HepG2 (cell line): ENCODE measurements around the gene ZNF8. TPM values are rescaled to one million over a fixed set of nuclear protein-coding genes. Genes with fewer than 3 reads are reported as not detected.

Experiments
- ATAC-seq: fragments of 200-7000 bp; cut with Tn5 transposase; 3 replicates; pipeline ENCODE4 v1.9.1; 2020; ENCODE audit warnings: mild to moderate bottlenecking, moderate library complexity
- BruUV-seq: library from RNA; stranded (reverse); fragments of 400-500 nt; replicated peaks from 2 replicates; lab custom pipeline; 2021; lab: Mats Ljungman, UMichigan
- CTCF ChIA-PET: fragments of 300-600 bp; formaldehyde crosslinking; extraction: SDS; loops from one replicate; lab custom pipeline; 2021; ENCODE audit warnings: low total read pairs, inconsistent platforms, low intra/inter-chr PET ratio; lab: Yijun Ruan, JAX
- POLR2A ChIA-PET: fragments of 350-600 bp; sonication (Branson Sonifier 250); formaldehyde crosslinking; loops from one replicate; lab custom pipeline; 2020; ENCODE audit warnings: antibody characterized with exemption, inconsistent platforms; lab: Yijun Ruan, JAX
- DNase-seq: peaks from one replicate; pipeline ENCODE4 v3.0.0-alpha.2; 2015; ENCODE audit warnings: low spot score
- FAIRE-seq: peaks from 3 replicates; lab custom pipeline; 2011; peaks lifted over from hg19 to GRCh38; lab: Jason Lieb, UNC
- H2AFZ ChIP-seq: one replicate; pipeline ENCODE4 v1.6.1; 2011; ENCODE audit warnings: low read length, inconsistent platforms
- H3K27ac ChIP-seq: fragments of 300-600 bp; 3 replicates; pipeline ENCODE4 v1.8.0; 2011; ENCODE audit warnings: mixed run types, mild to moderate bottlenecking, mixed read lengths, low read length, inconsistent platforms; ENCODE audit not compliant: insufficient read depth; ENCODE audit errors: extremely low read length
- H3K27me3 ChIP-seq, 2 experiments: fragments of 200-600 bp in 1 of 2; 2 replicates in 1 of 2; 3 replicates in 1 of 2; pipeline versions ENCODE4 v1.6.0 to v1.8.0; 2011; ENCODE audit warnings: low read length in 2 of 2, mild to moderate bottlenecking in 2 of 2, moderate library complexity in 2 of 2, inconsistent platforms in 1 of 2; ENCODE audit not compliant: insufficient read depth in 2 of 2, control insufficient read depth in 1 of 2
- H3K36me3 ChIP-seq, 2 experiments: fragments of 200-600 bp in 1 of 2; replicated peaks in 1 of 2; 2 replicates in 1 of 2; 3 replicates in 1 of 2; pipeline versions ENCODE4 v1.5.1 to v1.8.0; 2011; ENCODE audit warnings: low read length in 2 of 2, inconsistent platforms in 1 of 2; ENCODE audit not compliant: insufficient read depth in 2 of 2, control insufficient read depth in 1 of 2
- H3K4me1 ChIP-seq: 2 replicates; pipeline ENCODE4 v1.5.1; 2012; ENCODE audit warnings: low read length, inconsistent platforms; ENCODE audit not compliant: insufficient read depth
- H3K4me2 ChIP-seq: 2 replicates; pipeline ENCODE4 v1.6.0; 2011; ENCODE audit warnings: low read depth, low read length, inconsistent platforms
- H3K4me3 ChIP-seq, 3 experiments: fragments of 200-600 bp in 1 of 3; sonication (generic), shearing (Covaris generic) in 1 of 3; replicated peaks in 1 of 3; 2 replicates each; pipeline ENCODE4 v1.5.1; 2011 to 2016; ENCODE audit warnings: low read length in 3 of 3, inconsistent platforms in 2 of 3, low read depth in 2 of 3, mild to moderate bottlenecking in 2 of 3, control low read depth in 1 of 3, mixed read lengths in 1 of 3; ENCODE audit not compliant: insufficient read depth in 1 of 3
- H3K79me2 ChIP-seq: one replicate; pipeline ENCODE4 v1.6.1; 2011; ENCODE audit warnings: low read length, inconsistent platforms; ENCODE audit not compliant: insufficient read depth
- H3K9ac ChIP-seq: 2 replicates; pipeline ENCODE4 v1.6.0; 2011; ENCODE audit warnings: mild to moderate bottlenecking, low read depth, low read length, inconsistent platforms; ENCODE audit not compliant: insufficient read depth
- H3K9me3 ChIP-seq: 2 replicates; pipeline ENCODE4 v1.5.1; 2012; ENCODE audit warnings: mild to moderate bottlenecking, low read length
- H4K20me1 ChIP-seq: 2 replicates; pipeline ENCODE4 v1.6.0; 2011; ENCODE audit warnings: inconsistent platforms, mild to moderate bottlenecking, low read length, moderate library complexity; ENCODE audit not compliant: insufficient read depth
- ADNP ChIP-seq: sonication (generic); formaldehyde crosslinking; IDR thresholded peaks from 2 replicates; pipeline ENCODE4 v1.4.0; 2020; ENCODE audit warnings: missing genetic modification reagents
- HOXA9 ChIP-seq: sonication (generic); formaldehyde crosslinking; IDR thresholded peaks from 2 replicates; pipeline ENCODE4 v1.8.1; 2022; ENCODE audit warnings: missing genetic modification reagents, mild to moderate bottlenecking, moderate library complexity, borderline replicate concordance
- IRF2 ChIP-seq: IDR thresholded peaks from 2 replicates; pipeline ENCODE4 v1.6.1; 2018; ENCODE audit warnings: missing genetic modification reagents, missing compliant biosample characterization
- NFE2 ChIP-seq: sonication (generic); formaldehyde crosslinking; IDR thresholded peaks from 2 replicates; pipeline ENCODE4 v1.4.0; 2020; ENCODE audit warnings: missing genetic modification reagents
- RFX5 ChIP-seq: IDR thresholded peaks from 2 replicates; pipeline ENCODE4 v1.6.1; 2011; ENCODE audit warnings: low read depth, low read length, improper control_type of control experiment
- SETDB1 ChIP-seq: sonication (generic); formaldehyde crosslinking; IDR thresholded peaks from 2 replicates; pipeline ENCODE4 v1.5.1; 2020; ENCODE audit warnings: missing genetic modification reagents, mild to moderate bottlenecking, borderline replicate concordance
- SMYD3 ChIP-seq: sonication (generic); formaldehyde crosslinking; IDR thresholded peaks from 2 replicates; pipeline ENCODE4 v1.8.1; 2023; ENCODE audit warnings: mild to moderate bottlenecking, missing genetic modification reagents
- ZNF136 ChIP-seq: sonication (generic); formaldehyde crosslinking; IDR thresholded peaks from 2 replicates; pipeline ENCODE4 v1.8.1; 2022; ENCODE audit warnings: low read depth, mild to moderate bottlenecking, moderate library complexity, missing genetic modification reagents
- ZNF17 ChIP-seq: sonication (generic); formaldehyde crosslinking; IDR thresholded peaks from 2 replicates; pipeline ENCODE4 v1.5.0; 2020; ENCODE audit warnings: mild to moderate bottlenecking, missing genetic modification reagents
- ZNF569 ChIP-seq: sonication (generic); formaldehyde crosslinking; IDR thresholded peaks from 2 replicates; pipeline ENCODE4 v1.5.0; 2020; ENCODE audit warnings: mild to moderate bottlenecking, missing genetic modification reagents, moderate library complexity, borderline replicate concordance
- ZNF660 ChIP-seq: sonication (generic); formaldehyde crosslinking; IDR thresholded peaks from 2 replicates; pipeline ENCODE4 v1.5.1; 2020; ENCODE audit warnings: mild to moderate bottlenecking, low read depth, missing genetic modification reagents, borderline replicate concordance
- ZNF709 ChIP-seq: sonication (generic); formaldehyde crosslinking; IDR thresholded peaks from 2 replicates; pipeline ENCODE4 v1.5.0; 2020; ENCODE audit warnings: mild to moderate bottlenecking, missing genetic modification reagents
- ZNF839 ChIP-seq: sonication (generic); formaldehyde crosslinking; IDR thresholded peaks from 2 replicates; pipeline ENCODE4 v1.4.0; 2020; ENCODE audit warnings: missing genetic modification reagents, mild to moderate bottlenecking, borderline replicate concordance
- WGBS: methylation state at CpG from one replicate; pipeline ENCODE4 v1.1.6; 2017; ENCODE audit warnings: low lambda C conversion rate; 5-methylcytosine and 5-hydroxymethylcytosine counted together
- in situ Hi-C: cut with HindIII; loops from 2 replicates; pipeline ENCODE4 v1.10.0; 2017; ENCODE audit warnings: low pct_unique_long_range_greater_than_20kb; ENCODE audit not compliant: extremely low pct_ligation_motif_present
- intact Hi-C: fragments of 100-400 bp; cut with micrococcal nuclease; formaldehyde crosslinking; loops from one replicate; pipeline ENCODE4 v1.10.0; 2022; ENCODE audit not compliant: unreplicated experiment
- polyA plus RNA-seq, 8 experiments: library from polyadenylated mRNA; depleted of rRNA in 3 of 8; stranded (reverse) in 7 of 8; unstranded in 1 of 8; fragments of >200 nt; fragmentation: Illumina TruSeq in 4 of 8; extraction: Trizol in 4 of 8; gene quantifications; 2 replicates each; pipeline versions ENCODE4 v1.2.1 to v1.2.3, GENCODE V29; 2011 to 2016; ENCODE audit warnings: low read depth in 4 of 8, missing spikeins in 1 of 8, mixed read lengths in 1 of 8; ENCODE audit not compliant: insufficient read depth in 1 of 8
- total RNA-seq, 5 experiments: library from RNA; depleted of rRNA; stranded (reverse); fragments of >200 nt; fragmentation: Illumina TruSeq; extraction: Trizol; gene quantifications; 2 replicates each; pipeline ENCODE4 v1.2.3, GENCODE V29; 2016; ENCODE audit warnings: low read depth in 1 of 5
- TF ChIP-seq, protein P1 (sequence below): sonication (generic); formaldehyde crosslinking; conservative IDR thresholded peaks from 2 replicates; pipeline ENCODE4 v1.4.0; 2020; ENCODE audit warnings: missing genetic modification reagents
- TF ChIP-seq, protein P2 (sequence below): sonication (generic); formaldehyde crosslinking; IDR thresholded peaks from 2 replicates; pipeline ENCODE4 v1.5.0; 2020; ENCODE audit warnings: mild to moderate bottlenecking, missing genetic modification reagents, borderline replicate concordance

ZNF8 gene
- total and polyA plus RNA-seq, 2 of the 13 experiments (the other 11 are each of a cell fraction or from before 2014, with no cell fraction given), result 3.1 to 3.3 TPM

DNA sequence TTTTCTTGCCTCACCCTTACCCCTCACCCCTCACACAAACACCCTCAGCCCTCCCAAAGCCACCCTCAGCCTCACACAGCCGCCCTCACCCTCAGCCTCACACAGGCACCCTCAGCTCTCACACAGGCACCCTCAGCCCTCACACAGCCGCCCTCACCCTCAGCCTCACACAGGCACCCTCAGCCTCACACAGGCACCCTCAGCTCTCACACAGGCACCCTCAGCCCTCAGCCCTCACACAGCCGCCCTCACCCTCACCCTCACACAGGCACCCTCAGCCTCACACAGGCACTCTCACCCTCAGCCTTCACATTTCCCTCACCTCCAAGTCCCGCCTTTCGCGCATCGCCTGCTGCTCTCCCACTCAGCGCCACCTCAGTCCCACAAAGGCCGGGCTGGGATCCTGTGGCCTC lies 47.8 kb downstream of the ZNF8 start (continued):
- TF ChIP-seq SETDB1 (CRISPR knock-in tag), result no peak
- no peak for TF ChIP-seq ZNF17 (CRISPR knock-in tag)
- TF ChIP-seq SMYD3 (CRISPR knock-in tag), result peak; percentile 62; the same call in 1 of the 2 replicates
- TF ChIP-seq ZNF839 (CRISPR knock-in tag), result no peak

DNA sequence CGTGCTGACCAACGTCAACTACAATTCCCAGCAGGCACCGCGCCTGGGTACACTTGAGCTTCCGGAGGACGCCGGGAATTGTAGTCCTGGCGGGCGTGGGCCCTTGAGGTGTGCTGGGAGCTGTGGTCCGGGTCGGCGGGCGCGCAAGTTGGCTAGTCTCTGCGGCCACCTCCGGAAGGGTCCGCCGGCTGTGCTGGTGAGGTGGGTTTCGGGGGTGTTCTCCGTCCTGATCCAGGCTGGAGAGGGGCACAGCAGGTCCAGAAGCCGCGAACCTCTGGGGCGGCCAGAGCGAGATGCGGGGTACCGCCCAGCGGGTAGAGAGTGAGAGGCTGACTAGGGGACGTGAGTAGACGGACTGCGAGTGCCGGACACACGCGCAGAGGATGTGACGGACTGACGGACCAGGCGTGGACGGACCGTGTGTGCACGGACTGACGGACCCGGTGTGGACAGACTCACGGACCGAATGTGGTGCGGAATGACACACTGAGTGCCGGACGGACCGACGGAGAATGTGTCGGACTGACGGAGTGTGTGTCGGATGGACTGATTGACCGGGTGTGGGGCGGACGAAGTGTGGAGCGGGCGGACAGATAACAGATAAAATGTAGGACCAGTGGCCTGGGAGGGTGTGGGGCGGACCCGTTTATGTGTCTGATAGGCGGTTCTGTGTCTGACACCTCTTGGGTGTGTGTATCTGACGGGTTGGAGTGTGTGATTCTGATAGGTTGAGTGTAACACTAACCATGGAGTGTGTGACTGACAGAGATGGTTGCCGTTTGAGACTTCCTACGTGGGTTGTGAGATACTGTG lies 48.4 kb downstream of the ZNF8 start, which contains the start of gene ZSCAN22:
TSS of gene ZSCAN22 (plus strand) at position 81 of the 813 bp plus-strand sequence. CDS start 7,809 bp downstream, outside the sequence.
- H3K4me2 ChIP-seq, result peak within 1 kb of the TSS; percentile 91
- H4K20me1 ChIP-seq, result no peaks in the 10 kb centered on the region
- H3K9ac ChIP-seq, result peak within 1 kb of the TSS; percentile 85
- H3K36me3 ChIP-seq, result no peaks in the 10 kb centered on the region
- ChIA-PET CTCF (no interaction called here), POLR2A (interaction anchor here (0.7 to 2.1 kb wide), 22 partner anchors 12 to 324 kb away, joined by 3 to 22 read pairs (median 4); partner anchors contain the start of genes ERVK3-1, RPS5, TRIM28 and ZBTB45)
- DNase-seq, result peak; percentile 93
- intact Hi-C loops, result loop anchor here (2.0 to 5.0 kb wide), 5 partner anchors 46 to 190 kb away; partner anchors contain the start of genes ZBTB45, ZNF274, ZNF324 and ZNF584
- H3K27me3 ChIP-seq, result no peaks in the 10 kb centered on the region; a peak in 1 of 5 replicates
- ATAC-seq, result peak; percentile 95
- in situ Hi-C loops, result no loop called here
- H3K27ac ChIP-seq, result peak within 1 kb of the TSS; percentile 78
- H3K9me3 ChIP-seq, result no peaks in the 10 kb centered on the region
- H3K79me2 ChIP-seq, result peaks cover 22% of the 10 kb centered on the region
- FAIRE-seq, result peak; percentile 77
- TSS peak; percentile 71 for BruUV-seq
- 2% methylated on average over 22 of the region's 62 CpGs for WGBS
- H3K4me1 ChIP-seq, result peaks cover 41% of the 10 kb centered on the region
- peak within 1 kb of the TSS; percentile 83 to 95 (median 89) for H3K4me3 ChIP-seq
- peak within 1 kb of the TSS; percentile 1 for H2AFZ ChIP-seq
- TF ChIP-seq ZNF709 (CRISPR knock-in tag) (no peak), ADNP (CRISPR knock-in tag) (no peak), ZNF136 (CRISPR knock-in tag) (0 out of 2 replicates have a peak, but pooled peaks have one; percentile 46), RFX5 (peak; percentile 65; the same call in 1 of the 2 replicates), ZNF660 (CRISPR knock-in tag) (no peak), HOXA9 (CRISPR knock-in tag) (peak; percentile 84), IRF2 (CRISPR knock-in tag) (peak; percentile 98), NFE2 (no peak), ZNF569 (CRISPR knock-in tag) (no peak)
- TF ChIP-seq, protein P1, sequence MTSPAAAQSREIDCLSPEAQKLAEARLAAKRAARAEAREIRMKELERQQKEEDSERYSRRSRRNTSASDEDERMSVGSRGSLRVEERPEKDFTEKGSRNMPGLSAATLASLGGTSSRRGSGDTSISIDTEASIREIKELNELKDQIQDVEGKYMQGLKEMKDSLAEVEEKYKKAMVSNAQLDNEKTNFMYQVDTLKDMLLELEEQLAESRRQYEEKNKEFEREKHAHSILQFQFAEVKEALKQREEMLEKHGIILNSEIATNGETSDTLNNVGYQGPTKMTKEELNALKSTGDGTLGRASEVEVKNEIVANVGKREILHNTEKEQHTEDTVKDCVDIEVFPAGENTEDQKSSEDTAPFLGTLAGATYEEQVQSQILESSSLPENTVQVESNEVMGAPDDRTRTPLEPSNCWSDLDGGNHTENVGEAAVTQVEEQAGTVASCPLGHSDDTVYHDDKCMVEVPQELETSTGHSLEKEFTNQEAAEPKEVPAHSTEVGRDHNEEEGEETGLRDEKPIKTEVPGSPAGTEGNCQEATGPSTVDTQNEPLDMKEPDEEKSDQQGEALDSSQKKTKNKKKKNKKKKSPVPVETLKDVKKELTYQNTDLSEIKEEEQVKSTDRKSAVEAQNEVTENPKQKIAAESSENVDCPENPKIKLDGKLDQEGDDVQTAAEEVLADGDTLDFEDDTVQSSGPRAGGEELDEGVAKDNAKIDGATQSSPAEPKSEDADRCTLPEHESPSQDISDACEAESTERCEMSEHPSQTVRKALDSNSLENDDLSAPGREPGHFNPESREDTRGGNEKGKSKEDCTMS, result no peak
- TF ChIP-seq, protein P2, sequence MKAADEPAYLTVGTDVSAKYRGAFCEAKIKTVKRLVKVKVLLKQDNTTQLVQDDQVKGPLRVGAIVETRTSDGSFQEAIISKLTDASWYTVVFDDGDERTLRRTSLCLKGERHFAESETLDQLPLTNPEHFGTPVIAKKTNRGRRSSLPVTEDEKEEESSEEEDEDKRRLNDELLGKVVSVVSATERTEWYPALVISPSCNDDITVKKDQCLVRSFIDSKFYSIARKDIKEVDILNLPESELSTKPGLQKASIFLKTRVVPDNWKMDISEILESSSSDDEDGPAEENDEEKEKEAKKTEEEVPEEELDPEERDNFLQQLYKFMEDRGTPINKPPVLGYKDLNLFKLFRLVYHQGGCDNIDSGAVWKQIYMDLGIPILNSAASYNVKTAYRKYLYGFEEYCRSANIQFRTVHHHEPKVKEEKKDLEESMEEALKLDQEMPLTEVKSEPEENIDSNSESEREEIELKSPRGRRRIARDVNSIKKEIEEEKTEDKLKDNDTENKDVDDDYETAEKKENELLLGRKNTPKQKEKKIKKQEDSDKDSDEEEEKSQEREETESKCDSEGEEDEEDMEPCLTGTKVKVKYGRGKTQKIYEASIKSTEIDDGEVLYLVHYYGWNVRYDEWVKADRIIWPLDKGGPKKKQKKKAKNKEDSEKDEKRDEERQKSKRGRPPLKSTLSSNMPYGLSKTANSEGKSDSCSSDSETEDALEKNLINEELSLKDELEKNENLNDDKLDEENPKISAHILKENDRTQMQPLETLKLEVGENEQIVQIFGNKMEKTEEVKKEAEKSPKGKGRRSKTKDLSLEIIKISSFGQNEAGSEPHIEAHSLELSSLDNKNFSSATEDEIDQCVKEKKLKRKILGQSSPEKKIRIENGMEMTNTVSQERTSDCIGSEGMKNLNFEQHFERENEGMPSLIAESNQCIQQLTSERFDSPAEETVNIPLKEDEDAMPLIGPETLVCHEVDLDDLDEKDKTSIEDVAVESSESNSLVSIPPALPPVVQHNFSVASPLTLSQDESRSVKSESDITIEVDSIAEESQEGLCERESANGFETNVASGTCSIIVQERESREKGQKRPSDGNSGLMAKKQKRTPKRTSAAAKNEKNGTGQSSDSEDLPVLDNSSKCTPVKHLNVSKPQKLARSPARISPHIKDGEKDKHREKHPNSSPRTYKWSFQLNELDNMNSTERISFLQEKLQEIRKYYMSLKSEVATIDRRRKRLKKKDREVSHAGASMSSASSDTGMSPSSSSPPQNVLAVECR, result peak; percentile 97
